Testis (tissue), 2 donors: ENCODE data around the gene PHAF1.

Experiments used
- CTCF ChIP-seq, 3 experiments: fragments of 450-650 bp in 2 of 3; fragments of 200-600 bp in 1 of 3; sonication (generic) in 1 of 3; IDR thresholded peaks; one replicate each; pipeline ENCODE4 v1.5.1; 2016 to 2019; ENCODE audit warnings: antibody characterized with exemption in 3 of 3, mild to moderate bottlenecking in 2 of 3, moderate library complexity in 1 of 3
- POLR2A ChIP-seq: fragments of 450-650 bp; IDR thresholded peaks from one replicate; pipeline ENCODE4 v1.6.1; 2017; ENCODE audit warnings: antibody characterized with exemption, mild to moderate bottlenecking, moderate library complexity

GRCh38 chr16:67147437-67148140, 37.8 kb downstream of the PHAF1 start:
- TF ChIP-seq CTCF (IDR thresholded peaks at IDR 0.05) (no peak), POLR2A (no peak)
